Left ventricle myocardium inferior (tissue), 1 donor: ENCODE results near the gene TRDMT1. TPM values are rescaled to one million over a fixed set of nuclear protein-coding genes. Genes with fewer than 3 reads are reported as not detected.
A peak's percentile ranks its signal among the peaks of the same experiment; 100 is the strongest.

Source experiments
- DNase-seq: peaks from one replicate; pipeline ENCODE4 v3.0.0-alpha.2; 2020
- H3K27ac ChIP-seq: fragments of 200-600 bp; replicated peaks from 2 replicates; pipeline ENCODE4 v1.8.0; 2021
- H3K27me3 ChIP-seq: fragments of 200-600 bp; 2 replicates; pipeline ENCODE4 v1.8.0; 2021; ENCODE audit warnings: low read depth
- H3K36me3 ChIP-seq: fragments of 200-600 bp; 2 replicates; pipeline ENCODE4 v1.8.0; 2021
- H3K4me1 ChIP-seq: fragments of 200-600 bp; 2 replicates; pipeline ENCODE4 v1.8.0; 2021
- H3K4me3 ChIP-seq: fragments of 200-600 bp; 2 replicates; pipeline ENCODE4 v1.8.0; 2021; ENCODE audit warnings: mild to moderate bottlenecking, moderate library complexity
- H3K9me3 ChIP-seq: fragments of 200-600 bp; replicated peaks from 2 replicates; pipeline ENCODE4 v1.8.0; 2021
- CTCF ChIP-seq: fragments of 200-600 bp; IDR thresholded peaks from 2 replicates; pipeline ENCODE4 v1.8.0; 2021; ENCODE audit warnings: antibody characterized with exemption, mild to moderate bottlenecking, borderline replicate concordance
- intact Hi-C: fragments of 100-400 bp; cut with micrococcal nuclease; formaldehyde crosslinking; loops from one replicate; pipeline ENCODE4 v1.11.0; 2022
- total RNA-seq: library from RNA; stranded (reverse); fragmentation: NEBNext Ultra II Directional; extraction: Animal tissue kit (Norgen Biotek cat#: 25700); gene quantifications from one replicate; pipeline ENCODE4 v1.2.1, GENCODE V29; 2021
- donor health status: DM: no; HTN: yes; CAD: no; lungs with severe emphysema.

TRDMT1 gene
- total RNA-seq, 1 donor from 2014 or later, result 4.0 TPM

GRCh38 chr10:17190602-17191001, 10.9 kb downstream of the TRDMT1 start:
- TF ChIP-seq CTCF, result no peak
- H3K27ac ChIP-seq, result no peak overlapping the region
- intact Hi-C loops, result no loop called here
- H3K4me3 ChIP-seq, result no peak overlapping the region
- no peaks in the 10 kb centered on the region for H3K9me3 ChIP-seq
- H3K36me3 ChIP-seq, result no peaks in the 10 kb centered on the region
- DNase-seq, result no peak
- no peaks in the 10 kb centered on the region for H3K27me3 ChIP-seq
- H3K4me1 ChIP-seq, result no peaks in the 10 kb centered on the region

DNA sequence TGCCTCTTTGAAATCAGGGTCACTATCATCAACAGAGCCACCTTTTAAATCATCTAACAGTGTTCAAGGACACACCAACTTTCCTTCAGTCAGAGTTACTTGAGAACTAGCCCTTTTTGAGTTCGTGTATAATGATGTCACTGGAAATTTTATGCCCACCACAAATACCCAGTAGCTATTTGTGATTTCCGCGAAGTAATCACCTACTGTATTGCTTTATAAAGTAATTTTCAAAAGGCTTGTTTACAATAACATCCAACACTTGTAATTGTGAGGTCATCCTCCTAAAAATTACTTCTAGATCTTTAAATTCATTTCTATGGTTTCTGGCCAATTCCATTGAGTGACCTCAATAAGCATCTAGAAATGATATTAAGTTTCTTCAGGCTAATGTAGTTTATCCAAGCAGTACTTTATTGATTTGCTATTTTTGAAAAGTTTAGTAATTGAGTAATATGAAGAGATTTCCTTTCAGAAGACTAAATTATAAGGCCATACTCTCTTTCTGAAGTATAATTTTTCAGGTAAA, 12.8 kb downstream of the TRDMT1 start:
- DNase-seq, result no peak
- intact Hi-C loops, result no loop called here
- Histone ChIP-seq H3K4me3 (no peak overlapping the region), H3K27ac (no peak overlapping the region), H3K4me1 (no peaks in the 10 kb centered on the region), H3K9me3 (no peaks in the 10 kb centered on the region), H3K36me3 (no peaks in the 10 kb centered on the region), H3K27me3 (no peaks in the 10 kb centered on the region)
- TF ChIP-seq CTCF, result no peak

DNA sequence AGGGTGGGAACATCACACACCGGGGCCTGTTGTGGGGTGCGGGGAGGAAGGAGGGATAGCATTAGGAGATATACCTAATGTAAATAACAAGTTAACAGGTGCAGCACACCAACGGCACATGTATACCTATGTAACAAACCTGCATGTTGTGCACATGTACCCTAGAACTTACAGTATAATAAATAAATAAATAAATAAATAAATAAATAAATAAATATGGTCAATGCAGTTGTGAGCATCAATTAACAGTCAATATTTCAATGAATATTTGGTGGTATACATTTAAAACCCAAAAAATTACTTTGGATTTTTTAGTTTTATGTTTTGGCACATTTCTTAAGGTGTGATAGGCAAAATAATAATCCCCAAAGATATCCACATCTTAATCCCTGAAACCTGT, 15.6 kb downstream of the TRDMT1 start:
- Histone ChIP-seq H3K27me3 (no peaks in the 10 kb centered on the region), H3K4me3 (no peak overlapping the region), H3K27ac (no peak overlapping the region), H3K36me3 (no peaks in the 10 kb centered on the region), H3K9me3 (no peaks in the 10 kb centered on the region), H3K4me1 (no peaks in the 10 kb centered on the region)
- intact Hi-C loops, result no loop called here
- no peak for DNase-seq
- TF ChIP-seq CTCF, result no peak

GRCh38 chr10:17183110-17183509, 18.4 kb downstream of the TRDMT1 start:
- Histone ChIP-seq H3K27ac (no peak overlapping the region), H3K4me1 (no peaks in the 10 kb centered on the region), H3K36me3 (no peaks in the 10 kb centered on the region), H3K9me3 (no peaks in the 10 kb centered on the region), H3K4me3 (no peak overlapping the region), H3K27me3 (no peaks in the 10 kb centered on the region)
- peak; percentile 10 for TF ChIP-seq CTCF
- intact Hi-C loops, result no loop called here
- no peak for DNase-seq

GRCh38 chr10:17181751-17182150, 19.7 kb downstream of the TRDMT1 start:
- no peak for DNase-seq
- no peaks in the 10 kb centered on the region for H3K9me3 ChIP-seq
- intact Hi-C loops, result no loop called here

More at GRCh38 chr10:17181751-17182150, 19.7 kb downstream of the TRDMT1 start:
- H3K36me3 ChIP-seq, result no peaks in the 10 kb centered on the region
- no peak overlapping the region for H3K4me3 ChIP-seq
- no peaks in the 10 kb centered on the region for H3K4me1 ChIP-seq
- no peaks in the 10 kb centered on the region for H3K27me3 ChIP-seq
- no peak for TF ChIP-seq CTCF
- H3K27ac ChIP-seq, result no peak overlapping the region
